HUES48 (cell line): Measurements from ENCODE around the gene MEG3.

Experiments
- H3K27ac ChIP-seq: one replicate; pipeline ENCODE4 v1.7.0; 2013; ENCODE audit warnings: low read depth, low read length, inconsistent platforms
- H3K27me3 ChIP-seq: 2 replicates; pipeline ENCODE4 v1.6.1; 2013; ENCODE audit warnings: mild to moderate bottlenecking, low read length; ENCODE audit not compliant: control insufficient read depth, insufficient read depth
- H3K36me3 ChIP-seq: 2 replicates; pipeline ENCODE4 v1.6.1; 2013; ENCODE audit warnings: low read length; ENCODE audit not compliant: control insufficient read depth, insufficient read depth
- H3K4me1 ChIP-seq: 2 replicates; pipeline ENCODE4 v1.6.1; 2013; ENCODE audit warnings: mild to moderate bottlenecking, low read length; ENCODE audit not compliant: control insufficient read depth, insufficient read depth
- H3K4me3 ChIP-seq: 2 replicates; pipeline ENCODE4 v1.5.1; 2013; ENCODE audit warnings: mild to moderate bottlenecking, low read depth, low read length
- H3K9ac ChIP-seq: 2 replicates; pipeline ENCODE4 v1.6.1; 2013; ENCODE audit warnings: mild to moderate bottlenecking, low read depth, low read length, moderate library complexity
- H3K9me3 ChIP-seq: 2 replicates; pipeline ENCODE4 v1.6.1; 2013; ENCODE audit warnings: low read length; ENCODE audit not compliant: control insufficient read depth, insufficient read depth

Gene MEG3

DNA sequence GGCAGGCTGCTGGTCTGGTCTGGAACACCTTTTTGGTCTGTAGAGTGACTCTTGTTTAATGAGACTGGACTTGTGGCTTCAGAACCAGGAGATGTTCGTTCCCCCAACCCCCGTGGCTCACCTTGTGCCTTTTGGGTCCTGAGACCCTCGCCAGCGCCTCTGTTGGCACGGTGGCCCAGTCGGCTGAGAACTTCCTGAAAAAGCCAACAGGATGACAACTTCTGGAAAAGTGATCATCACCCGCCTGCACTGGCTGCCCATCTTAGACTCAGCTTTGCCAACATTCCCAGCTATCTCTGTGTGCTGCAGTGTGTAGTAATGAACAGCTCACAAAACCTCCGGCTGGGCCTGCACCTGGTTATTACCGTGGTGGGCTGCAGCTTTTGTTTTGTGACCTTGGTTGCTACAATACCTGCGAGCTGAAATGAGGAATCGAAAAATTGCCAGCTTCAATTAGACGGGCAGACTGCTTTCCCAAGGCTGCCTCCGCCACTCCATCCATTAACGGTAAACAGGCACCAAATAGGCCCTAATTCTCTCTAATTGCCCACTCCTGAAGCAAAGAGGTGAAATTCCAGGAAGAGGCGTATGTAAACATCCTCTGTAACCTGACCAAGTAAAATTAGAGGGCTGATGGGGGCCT, 16.0 kb downstream of the MEG3 start:
- H3K4me1 ChIP-seq, result peaks cover 25% of the 10 kb centered on the region
- peaks cover 8% of the 10 kb centered on the region; the same call in 1 of the 2 replicates for H3K36me3 ChIP-seq
- H3K27me3 ChIP-seq, result no peaks in the 10 kb centered on the region
- no peak overlapping the region for H3K9ac ChIP-seq
- no peaks in the 10 kb centered on the region for H3K9me3 ChIP-seq
- H3K4me3 ChIP-seq, result no peak overlapping the region
- H3K27ac ChIP-seq, result no peak overlapping the region

DNA sequence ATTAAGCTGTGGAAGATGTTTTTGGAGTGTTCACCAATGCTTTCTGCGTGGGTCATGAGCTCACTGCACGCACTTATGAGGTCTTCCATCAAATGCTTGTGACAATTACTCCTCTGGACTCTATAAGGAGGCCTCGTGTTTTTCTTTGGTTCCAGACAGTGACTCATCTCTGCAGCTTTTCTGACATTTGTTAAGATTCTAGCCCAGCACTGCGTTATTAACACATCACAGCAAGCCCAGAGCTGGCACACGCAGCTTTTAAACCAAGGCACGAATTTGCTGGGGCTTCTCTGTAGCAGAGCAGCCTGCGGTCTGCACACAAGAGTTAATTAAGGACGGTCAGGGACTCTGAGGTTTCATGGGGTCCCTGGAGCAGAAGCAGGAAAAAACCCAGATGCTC, 16.9 kb downstream of the MEG3 start:
- no peaks in the 10 kb centered on the region for H3K9me3 ChIP-seq
- no peaks in the 10 kb centered on the region for H3K27me3 ChIP-seq
- H3K4me1 ChIP-seq, result peaks cover 25% of the 10 kb centered on the region
- H3K9ac ChIP-seq, result no peak overlapping the region
- no peak overlapping the region for H3K4me3 ChIP-seq
- peaks cover 8% of the 10 kb centered on the region; the same call in 1 of the 2 replicates for H3K36me3 ChIP-seq
- no peak overlapping the region for H3K27ac ChIP-seq

DNA sequence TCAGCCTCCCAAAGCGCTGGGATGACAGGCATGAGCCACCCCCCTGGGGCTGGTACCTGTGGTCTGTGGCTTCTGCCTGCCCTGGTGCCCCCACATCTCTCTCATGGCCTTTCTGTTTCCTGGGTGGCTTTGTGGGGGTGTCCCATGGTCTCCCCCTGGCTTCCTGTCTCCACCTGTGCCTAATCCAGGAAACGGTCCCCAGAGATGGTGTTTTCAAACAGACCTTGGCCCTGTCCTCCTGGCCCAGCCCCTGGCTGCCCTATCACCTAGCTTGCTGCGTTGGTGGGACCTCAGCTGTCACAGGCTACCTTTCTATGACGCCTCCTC, 18.1 kb downstream of the MEG3 start:
- Histone ChIP-seq H3K36me3 (peaks cover 6% of the 10 kb centered on the region; the same call in 1 of the 2 replicates), H3K27me3 (no peaks in the 10 kb centered on the region), H3K9ac (no peak overlapping the region), H3K4me3 (no peak overlapping the region), H3K9me3 (no peaks in the 10 kb centered on the region), H3K27ac (no peak overlapping the region), H3K4me1 (peaks cover 21% of the 10 kb centered on the region)

DNA sequence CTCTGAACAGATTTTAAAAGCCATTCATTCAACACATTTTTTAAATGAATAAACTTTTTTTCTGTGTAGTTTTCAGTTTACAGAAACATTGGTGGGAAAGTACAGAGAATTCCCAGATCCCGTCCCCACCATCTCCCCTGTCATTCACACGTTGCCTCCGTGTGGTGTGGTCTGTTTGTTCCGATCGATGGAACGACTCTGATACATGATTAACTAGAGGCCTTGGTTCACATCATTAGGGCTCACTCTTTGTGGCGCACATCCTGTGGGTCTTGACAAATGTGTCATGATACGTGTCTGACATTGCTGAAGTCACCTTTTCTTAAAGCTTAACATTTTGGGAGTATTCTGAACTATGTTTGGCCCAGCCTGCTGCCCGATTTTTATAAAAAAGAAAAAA, 18.5 kb downstream of the MEG3 start:
- Histone ChIP-seq H3K4me1 (peaks cover 18% of the 10 kb centered on the region), H3K27me3 (no peaks in the 10 kb centered on the region), H3K4me3 (no peak overlapping the region), H3K9ac (no peak overlapping the region), H3K9me3 (no peaks in the 10 kb centered on the region), H3K36me3 (peaks cover 6% of the 10 kb centered on the region; the same call in 1 of the 2 replicates), H3K27ac (no peak overlapping the region)

DNA sequence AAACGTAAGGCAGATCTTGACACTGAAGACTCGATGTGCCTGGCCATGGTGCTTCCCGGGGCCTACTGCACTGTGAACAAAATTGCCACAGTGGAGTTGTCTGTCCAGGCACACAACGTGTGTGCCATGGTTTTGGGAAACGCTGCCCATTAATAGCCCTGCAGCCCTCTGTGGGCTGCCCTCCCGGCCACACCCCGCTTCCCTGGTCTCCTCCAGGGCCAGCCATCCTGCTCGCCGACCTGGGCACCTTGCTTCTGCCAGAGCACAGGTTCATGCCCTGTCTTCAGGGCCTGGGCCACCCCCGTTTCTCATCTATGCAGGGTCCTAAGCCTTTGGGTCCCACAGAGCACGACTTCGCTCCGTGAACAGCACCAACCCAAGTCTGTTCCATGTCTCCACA, 18.9 kb downstream of the MEG3 start:
- Histone ChIP-seq H3K27ac (no peak overlapping the region), H3K9ac (no peak overlapping the region), H3K27me3 (no peaks in the 10 kb centered on the region), H3K9me3 (no peaks in the 10 kb centered on the region), H3K36me3 (peaks cover 6% of the 10 kb centered on the region; the same call in 1 of the 2 replicates), H3K4me1 (peaks cover 14% of the 10 kb centered on the region), H3K4me3 (no peak overlapping the region)

DNA sequence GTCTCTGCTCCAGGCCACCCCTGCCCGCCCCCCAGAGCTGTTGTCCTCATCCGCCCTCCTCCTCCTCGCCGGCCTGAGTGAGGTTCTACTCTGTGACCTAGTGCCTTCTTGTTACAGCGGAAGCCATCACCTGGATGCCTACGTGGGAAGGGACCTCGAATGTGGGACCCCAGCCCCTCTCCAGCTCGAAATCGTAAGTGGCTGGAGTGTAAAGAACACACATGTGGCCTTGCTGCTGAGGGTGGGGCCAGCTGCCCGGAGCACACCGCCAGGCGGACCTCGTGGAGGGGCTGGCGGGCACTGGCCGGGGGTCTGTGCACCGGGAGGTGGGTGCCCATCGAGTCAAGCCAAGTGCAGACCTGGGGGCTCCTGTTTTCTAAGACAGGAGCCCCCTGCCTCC, 19.4 kb downstream of the MEG3 start:
- Histone ChIP-seq H3K9ac (no peak overlapping the region), H3K4me1 (peaks cover 9% of the 10 kb centered on the region), H3K36me3 (peaks cover 6% of the 10 kb centered on the region; the same call in 1 of the 2 replicates), H3K9me3 (no peaks in the 10 kb centered on the region), H3K4me3 (no peak overlapping the region), H3K27me3 (no peaks in the 10 kb centered on the region), H3K27ac (no peak overlapping the region)

DNA sequence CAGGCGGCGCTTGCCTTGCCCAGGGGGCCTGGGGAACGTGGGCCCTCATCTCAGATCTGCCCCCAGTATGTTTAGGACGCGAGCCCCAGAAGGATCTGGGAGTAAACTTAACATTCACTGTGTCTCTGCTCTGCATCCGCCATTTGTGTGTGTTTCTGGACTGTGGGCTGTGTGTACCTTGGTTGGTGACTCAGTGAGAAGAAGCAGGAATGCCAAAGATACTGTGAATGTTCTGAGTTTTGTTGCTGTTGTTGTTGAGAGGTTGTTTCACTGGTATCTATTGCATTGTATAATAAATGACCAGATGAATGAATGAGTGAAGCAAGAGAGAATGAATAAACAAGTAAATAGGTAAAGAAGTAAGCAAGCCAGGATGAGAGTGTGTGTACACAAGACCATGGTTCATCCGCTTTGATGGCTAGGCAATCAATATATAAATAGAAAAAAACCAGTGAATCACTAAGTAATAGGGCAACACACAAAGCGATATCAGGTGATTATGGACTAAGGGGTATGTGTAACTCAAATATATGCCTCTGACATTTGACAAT, 20.5 kb downstream of the MEG3 start:
- H3K27ac ChIP-seq, result no peak overlapping the region
- H3K36me3 ChIP-seq, result peaks cover 6% of the 10 kb centered on the region; the same call in 1 of the 2 replicates
- H3K4me1 ChIP-seq, result no peaks in the 10 kb centered on the region; the same call in 1 of the 2 replicates
- H3K4me3 ChIP-seq, result no peak overlapping the region
- no peaks in the 10 kb centered on the region for H3K27me3 ChIP-seq
- H3K9ac ChIP-seq, result no peak overlapping the region
- no peaks in the 10 kb centered on the region for H3K9me3 ChIP-seq

DNA sequence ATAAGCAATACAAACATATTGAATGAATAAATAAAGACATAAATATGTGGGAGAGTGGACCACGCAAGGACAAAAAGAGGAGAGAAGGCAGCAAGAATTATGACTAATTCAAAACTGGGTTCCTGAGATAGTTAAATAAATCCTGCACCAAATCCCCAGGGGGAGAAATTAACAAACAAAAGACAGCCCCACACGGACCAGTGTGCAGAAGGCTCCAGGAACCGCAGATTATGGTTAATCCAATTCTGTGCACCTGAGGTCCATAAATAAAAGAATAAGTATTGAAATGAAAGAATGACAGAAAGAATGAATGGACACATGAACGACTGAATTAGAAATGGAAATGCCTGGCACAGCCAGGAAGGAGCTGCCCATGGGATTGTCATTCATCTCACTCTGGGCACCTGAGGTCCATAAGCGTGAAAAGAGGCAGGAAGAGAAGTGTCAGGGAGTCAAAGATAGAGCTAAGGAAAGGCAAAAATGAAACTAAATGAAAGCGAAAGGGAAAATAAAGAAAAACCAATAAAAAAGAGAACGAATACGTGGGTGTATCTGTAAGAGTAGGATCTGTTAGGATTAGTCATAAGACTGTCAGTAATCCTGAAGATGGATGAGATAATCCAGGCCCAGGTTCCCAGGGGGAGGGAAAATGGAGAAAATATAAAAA, 23.3 kb downstream of the MEG3 start:
- no peaks in the 10 kb centered on the region for H3K9me3 ChIP-seq
- H3K27me3 ChIP-seq, result no peaks in the 10 kb centered on the region
- no peak overlapping the region for H3K27ac ChIP-seq
- H3K4me3 ChIP-seq, result no peak overlapping the region
- no peak overlapping the region for H3K9ac ChIP-seq
- H3K36me3 ChIP-seq, result peaks cover 11% of the 10 kb centered on the region; the same call in 1 of the 2 replicates
- H3K4me1 ChIP-seq, result no peaks in the 10 kb centered on the region

DNA sequence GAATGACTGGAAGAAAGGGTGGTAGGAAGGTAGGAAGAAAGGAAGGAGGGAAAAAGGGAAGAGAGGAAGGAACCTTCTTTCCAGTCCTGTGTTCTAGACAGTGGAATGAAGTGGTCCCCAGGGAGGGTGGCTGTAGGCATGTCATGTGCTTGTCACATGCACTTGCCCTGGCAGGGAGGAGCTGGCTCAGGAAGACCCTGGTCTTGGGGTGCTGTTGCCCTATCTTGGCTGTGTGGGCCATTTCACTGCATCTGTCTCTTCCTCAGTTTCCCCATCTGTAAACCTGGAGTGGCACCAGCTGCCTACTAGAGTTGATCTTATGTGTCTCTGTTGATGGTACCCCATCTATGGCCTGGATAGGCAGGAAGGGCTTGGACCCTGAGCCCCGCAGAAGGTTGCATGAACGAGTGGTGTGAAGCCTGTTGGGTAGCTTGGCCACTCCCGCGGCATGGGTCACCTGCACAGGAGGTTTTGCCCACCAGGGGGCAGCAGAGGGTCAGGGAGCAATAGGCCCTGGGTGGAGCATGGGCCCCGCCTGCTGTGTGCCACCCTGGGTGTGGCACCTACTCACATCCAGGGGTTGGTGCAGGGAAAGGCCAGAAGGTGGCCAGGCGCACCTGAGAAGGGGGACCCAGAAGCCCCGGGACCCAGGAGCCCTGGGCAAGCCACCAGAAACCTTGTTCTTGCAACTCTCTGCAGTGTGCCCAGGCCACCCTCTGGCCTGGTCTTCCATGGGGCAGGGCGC, 25.1 kb downstream of the MEG3 start:
- no peak overlapping the region for H3K4me3 ChIP-seq
- H3K27ac ChIP-seq, result no peak overlapping the region
- H3K27me3 ChIP-seq, result no peaks in the 10 kb centered on the region
- no peaks in the 10 kb centered on the region for H3K4me1 ChIP-seq
- H3K9me3 ChIP-seq, result no peaks in the 10 kb centered on the region
- H3K9ac ChIP-seq, result no peak overlapping the region
- peaks cover 15% of the 10 kb centered on the region; the same call in 1 of the 2 replicates for H3K36me3 ChIP-seq

DNA sequence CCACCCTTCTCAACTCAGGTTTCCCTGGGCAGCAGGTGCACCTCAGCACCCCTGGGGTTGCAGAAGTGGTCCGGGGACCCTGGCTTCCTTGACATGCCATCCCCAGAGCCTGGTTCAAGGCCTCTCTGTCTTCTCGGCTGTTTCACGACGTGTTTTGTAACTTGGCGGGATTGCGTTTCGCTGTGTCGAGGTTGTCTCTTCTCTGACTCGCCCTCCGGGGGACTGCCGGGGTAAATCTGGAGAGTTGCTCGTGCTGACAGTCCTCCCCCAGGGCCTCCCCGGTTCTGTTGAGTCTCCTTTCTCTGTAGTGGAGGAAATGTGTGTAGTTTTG, 25.6 kb downstream of the MEG3 start:
- peaks cover 10% of the 10 kb centered on the region; the same call in 1 of the 2 replicates for H3K36me3 ChIP-seq

More for the DNA sequence above, 25.6 kb downstream of the MEG3 start:
- no peaks in the 10 kb centered on the region for H3K4me1 ChIP-seq
- H3K27ac ChIP-seq, result no peak overlapping the region
- no peaks in the 10 kb centered on the region for H3K9me3 ChIP-seq
- H3K27me3 ChIP-seq, result no peaks in the 10 kb centered on the region
- no peak overlapping the region for H3K4me3 ChIP-seq
- H3K9ac ChIP-seq, result no peak overlapping the region
